Endothelial cell of umbilical vein (primary cell): Measurements from ENCODE around the gene SYNJ1. TPM values are rescaled to one million over a fixed set of nuclear protein-coding genes. Genes with fewer than 3 reads are reported as not detected.

ENCODE experiments used
- BruUV-seq: library from RNA; stranded (reverse); fragments of 400-500 nt; replicated peaks from 2 replicates; lab custom pipeline; 2021; lab: Mats Ljungman, UMichigan
- CTCF ChIA-PET: fragments of 300-600, 350-600 bp; sonication (Branson Sonifier 250); formaldehyde crosslinking; loops from one replicate; lab custom pipeline; 2021; ENCODE audit warnings: antibody characterized with exemption, inconsistent platforms; lab: Charles Lee
- POLR2A ChIA-PET: fragments of 300-600, 350-600 bp; sonication (Branson Sonifier 250); formaldehyde crosslinking; loops from one replicate; lab custom pipeline; 2021; ENCODE audit warnings: antibody characterized with exemption, inconsistent platforms; lab: Charles Lee
- DNase-seq: peaks from one replicate; pipeline ENCODE4 v3.0.0-alpha.2; 2011; ENCODE audit warnings: low read depth, low spot score
- FAIRE-seq: peaks from 2 replicates; lab custom pipeline; 2011; peaks lifted over from hg19 to GRCh38; lab: Jason Lieb, UNC
- H2AFZ ChIP-seq: 2 replicates; pipeline ENCODE4 v1.6.0; 2012; ENCODE audit warnings: low read depth, low read length, control low read depth, inconsistent platforms
- H3K27ac ChIP-seq: 2 replicates; pipeline ENCODE4 v1.5.1; 2011; ENCODE audit warnings: low read depth, mild to moderate bottlenecking, control low read depth, low read length, moderate library complexity; ENCODE audit not compliant: insufficient read depth
- H3K27me3 ChIP-seq, 2 experiments: 2 replicates each; pipeline versions ENCODE4 v1.6.0 to v1.6.1; 2011; ENCODE audit warnings: low read length in 2 of 2, mixed read lengths in 1 of 2; ENCODE audit not compliant: control insufficient read depth in 2 of 2, insufficient read depth in 2 of 2
- H3K36me3 ChIP-seq, 2 experiments: 2 replicates in 1 of 2; 3 replicates in 1 of 2; pipeline ENCODE4 v1.5.1; 2011; ENCODE audit warnings: low read length in 2 of 2, mild to moderate bottlenecking in 1 of 2, moderate library complexity in 1 of 2; ENCODE audit not compliant: control insufficient read depth in 2 of 2, insufficient read depth in 2 of 2; ENCODE audit errors: extremely low read depth in 1 of 2
- H3K4me1 ChIP-seq: 3 replicates; pipeline ENCODE4 v1.5.1; 2011; ENCODE audit warnings: mild to moderate bottlenecking, low read length; ENCODE audit not compliant: control insufficient read depth, insufficient read depth; ENCODE audit errors: extremely low read depth
- H3K4me2 ChIP-seq: 2 replicates; pipeline ENCODE4 v1.6.1; 2011; ENCODE audit warnings: low read length, control low read depth, mixed read lengths; ENCODE audit not compliant: insufficient read depth
- H3K4me3 ChIP-seq, 3 experiments: fragments of 200-600 bp in 1 of 3; sonication (generic), shearing (Covaris generic) in 1 of 3; replicated peaks in 1 of 3; 2 replicates each; pipeline ENCODE4 v1.5.1; 2011 to 2016; ENCODE audit warnings: control low read depth in 3 of 3, low read length in 3 of 3, mild to moderate bottlenecking in 2 of 3, inconsistent platforms in 1 of 3, low read depth in 1 of 3, moderate library complexity in 1 of 3; ENCODE audit not compliant: insufficient read depth in 1 of 3
- H3K79me2 ChIP-seq: 2 replicates; pipeline ENCODE4 v1.6.0; 2012; ENCODE audit warnings: low read length, inconsistent platforms; ENCODE audit not compliant: control insufficient read depth, insufficient read depth
- H3K9ac ChIP-seq: replicated peaks from 2 replicates; pipeline ENCODE3; 2011; ENCODE audit warnings: low read length, control low read depth; ENCODE audit not compliant: insufficient read depth; ENCODE audit errors: extremely low read depth
- H3K9me1 ChIP-seq: replicated peaks from 3 replicates; pipeline ENCODE4 v1.6.0; 2011; ENCODE audit warnings: mild to moderate bottlenecking, low read length; ENCODE audit not compliant: control insufficient read depth, insufficient read depth; ENCODE audit errors: extremely low read depth
- H3K9me3 ChIP-seq: replicated peaks from 2 replicates; pipeline ENCODE4 v1.5.1; 2012; ENCODE audit warnings: low read length, inconsistent platforms; ENCODE audit not compliant: control insufficient read depth, insufficient read depth
- H4K20me1 ChIP-seq: replicated peaks from 2 replicates; pipeline ENCODE3; 2011; ENCODE audit warnings: mild to moderate bottlenecking, low read length; ENCODE audit not compliant: control insufficient read depth, insufficient read depth; ENCODE audit errors: extremely low read depth
- EZH2 ChIP-seq: IDR thresholded peaks from 2 replicates; pipeline ENCODE4 v1.6.1; 2012; ENCODE audit warnings: borderline replicate concordance, low read depth, mild to moderate bottlenecking, moderate library complexity, low read length, inconsistent platforms; ENCODE audit not compliant: severe bottlenecking
- FOS ChIP-seq: IDR thresholded peaks from 2 replicates; pipeline ENCODE4 v1.6.1; 2011; ENCODE audit warnings: mild to moderate bottlenecking, low read length, moderate library complexity, borderline replicate concordance; ENCODE audit not compliant: insufficient read depth
- GATA2 ChIP-seq: IDR thresholded peaks from 2 replicates; pipeline ENCODE4 v1.7.0; 2011; ENCODE audit warnings: low read depth, mild to moderate bottlenecking, moderate library complexity, mixed read lengths, low read length; ENCODE audit not compliant: insufficient read length, insufficient read depth
- JUN ChIP-seq: IDR thresholded peaks from 2 replicates; pipeline ENCODE4 v1.6.1; 2011; ENCODE audit warnings: borderline replicate concordance, low read depth; ENCODE audit not compliant: insufficient read length, insufficient read depth
- MYC ChIP-seq: IDR thresholded peaks from one replicate; pipeline ENCODE4 v1.6.1; 2011; ENCODE audit warnings: mild to moderate bottlenecking, low read depth, low read length
- POLR2A ChIP-seq: IDR thresholded peaks from 2 replicates; pipeline ENCODE4 v1.6.1; 2012; ENCODE audit warnings: low read depth, mild to moderate bottlenecking, control low read depth, low read length
- POLR2AphosphoS5 ChIP-seq: IDR thresholded peaks from 2 replicates; pipeline ENCODE4 v1.6.1; 2012; ENCODE audit warnings: low read depth, mild to moderate bottlenecking, control low read depth, low read length, moderate library complexity; ENCODE audit not compliant: insufficient read depth
- dilution Hi-C: fragments of 300-500 bp; cut with MboI; formaldehyde crosslinking; loops from one replicate; pipeline ENCODE4 v1.15.0; 2019; ENCODE audit warnings: low sequenced_read_pairs; ENCODE audit not compliant: extremely low pct_ligation_motif_present
- intact Hi-C: fragments of 100-400 bp; cut with micrococcal nuclease; formaldehyde crosslinking; loops from one replicate; pipeline ENCODE4 v1.10.0; 2022
- polyA plus RNA-seq, 4 experiments: library from polyadenylated mRNA; depleted of rRNA in 3 of 4; stranded (reverse) in 3 of 4; unstranded in 1 of 4; fragments of >200 nt; gene quantifications; 2 replicates each; pipeline versions ENCODE4 v1.2.1 to v1.2.3, GENCODE V29; 2011 to 2012; ENCODE audit warnings: missing spikeins in 1 of 4
- total RNA-seq: library from RNA; stranded (reverse); gene quantifications from 2 replicates; pipeline ENCODE4 v1.2.3, GENCODE V29; 2021
- TF ChIP-seq, protein P1 (sequence below): IDR thresholded peaks from 2 replicates; pipeline ENCODE4 v1.6.1; 2011; ENCODE audit not compliant: insufficient read depth, insufficient read length
- TF ChIP-seq, protein P2 (sequence below), 2 donors: IDR thresholded peaks; 1 replicate in 1 of 2; 2 replicates in 1 of 2; pipeline ENCODE4 v1.5.1; 2011; ENCODE audit warnings: low read length in 2 of 2, mild to moderate bottlenecking in 2 of 2, moderate library complexity in 2 of 2, control low read depth in 1 of 2, inconsistent platforms in 1 of 2, low read depth in 1 of 2; ENCODE audit not compliant: insufficient read depth in 1 of 2; ENCODE audit errors: extremely low read depth in 1 of 2

Gene SYNJ1
- total and polyA plus RNA-seq, 2 donors (not counting 3 experiments of a cell fraction or from before 2014, with no cell fraction given) = 5.9 to 17.0 TPM

DNA sequence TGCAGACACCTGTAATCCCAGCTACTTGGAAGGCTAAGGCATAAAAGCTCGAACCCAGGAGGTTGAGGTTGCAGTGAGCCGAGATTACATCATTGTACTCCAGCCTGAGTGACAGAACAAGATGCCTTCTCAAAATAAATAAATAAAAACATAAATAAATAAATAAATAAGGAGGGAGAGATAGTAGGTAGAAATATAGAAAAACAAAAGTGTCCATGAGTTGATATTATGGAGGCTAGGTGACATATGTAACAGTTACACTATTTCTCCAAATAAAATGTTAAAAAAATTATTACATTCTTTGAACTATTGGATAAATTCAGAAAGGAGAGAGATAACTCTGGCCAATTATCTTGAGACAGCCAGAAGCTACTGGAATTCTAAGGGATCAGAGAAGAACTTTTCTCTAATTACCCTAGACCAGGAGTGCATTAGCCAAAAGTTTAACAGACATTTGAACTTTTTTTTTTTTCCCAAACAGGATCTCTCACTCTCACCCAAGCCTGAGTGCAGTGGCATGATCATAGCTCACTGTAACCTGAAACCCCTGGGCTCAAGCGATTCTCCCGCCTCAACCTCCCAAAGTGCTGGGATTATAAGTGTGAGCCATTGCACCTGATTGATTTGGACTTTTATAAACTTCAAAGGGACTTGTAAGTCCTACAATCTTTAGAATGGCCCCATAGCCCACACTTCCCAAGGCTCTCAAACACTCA is 17.6 kb downstream of the SYNJ1 start:
- CTCF ChIA-PET = no interaction called here
- POLR2A ChIA-PET = no interaction called here
- no TSS peak for BruUV-seq
- Histone ChIP-seq H3K4me2 (no peak overlapping the region), H4K20me1 (no peaks in the 10 kb centered on the region), H3K4me3 (no peak overlapping the region), H3K36me3 (no peaks in the 10 kb centered on the region), H3K9ac (no peak overlapping the region), H3K79me2 (no peaks in the 10 kb centered on the region), H2AFZ (no peak overlapping the region), H3K4me1 (peaks cover 31% of the 10 kb centered on the region), H3K9me1 (no peaks in the 10 kb centered on the region), H3K9me3 (no peaks in the 10 kb centered on the region), H3K27ac (no peak overlapping the region), H3K27me3 (no peaks in the 10 kb centered on the region)
- DNase-seq = no peak
- intact Hi-C loops = no loop called here
- dilution Hi-C loops = no loop called here
- TF ChIP-seq POLR2AphosphoS5 (no peak), JUN (no peak), MYC (no peak), GATA2 (no peak), POLR2A (no peak), FOS (no peak), EZH2 (no peak)
- TF ChIP-seq, protein P1, sequence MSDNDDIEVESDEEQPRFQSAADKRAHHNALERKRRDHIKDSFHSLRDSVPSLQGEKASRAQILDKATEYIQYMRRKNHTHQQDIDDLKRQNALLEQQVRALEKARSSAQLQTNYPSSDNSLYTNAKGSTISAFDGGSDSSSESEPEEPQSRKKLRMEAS = no peak
- TF ChIP-seq, protein P2, sequence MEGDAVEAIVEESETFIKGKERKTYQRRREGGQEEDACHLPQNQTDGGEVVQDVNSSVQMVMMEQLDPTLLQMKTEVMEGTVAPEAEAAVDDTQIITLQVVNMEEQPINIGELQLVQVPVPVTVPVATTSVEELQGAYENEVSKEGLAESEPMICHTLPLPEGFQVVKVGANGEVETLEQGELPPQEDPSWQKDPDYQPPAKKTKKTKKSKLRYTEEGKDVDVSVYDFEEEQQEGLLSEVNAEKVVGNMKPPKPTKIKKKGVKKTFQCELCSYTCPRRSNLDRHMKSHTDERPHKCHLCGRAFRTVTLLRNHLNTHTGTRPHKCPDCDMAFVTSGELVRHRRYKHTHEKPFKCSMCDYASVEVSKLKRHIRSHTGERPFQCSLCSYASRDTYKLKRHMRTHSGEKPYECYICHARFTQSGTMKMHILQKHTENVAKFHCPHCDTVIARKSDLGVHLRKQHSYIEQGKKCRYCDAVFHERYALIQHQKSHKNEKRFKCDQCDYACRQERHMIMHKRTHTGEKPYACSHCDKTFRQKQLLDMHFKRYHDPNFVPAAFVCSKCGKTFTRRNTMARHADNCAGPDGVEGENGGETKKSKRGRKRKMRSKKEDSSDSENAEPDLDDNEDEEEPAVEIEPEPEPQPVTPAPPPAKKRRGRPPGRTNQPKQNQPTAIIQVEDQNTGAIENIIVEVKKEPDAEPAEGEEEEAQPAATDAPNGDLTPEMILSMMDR (IDR thresholded peaks at IDR 0.05; ENCODE audit: extremely low read depth in 1 of 2, insufficient read depth in 1 of 2, low read depth in 1 of 2, low read length in 2 of 2) = no peak
- no peak for FAIRE-seq
